ENCODE results near the gene MAD1L1. TPM values are rescaled to one million over a fixed set of nuclear protein-coding genes. Genes with fewer than 3 reads are reported as not detected.
A peak's percentile ranks its signal among the peaks of the same experiment; 100 is the strongest.

MAD1L1 gene
- total and polyA plus RNA-seq, 2 of the 13 experiments (the other 11 are each of a cell fraction or from before 2014, with no cell fraction given), result 17.4 to 64.7 TPM

DNA sequence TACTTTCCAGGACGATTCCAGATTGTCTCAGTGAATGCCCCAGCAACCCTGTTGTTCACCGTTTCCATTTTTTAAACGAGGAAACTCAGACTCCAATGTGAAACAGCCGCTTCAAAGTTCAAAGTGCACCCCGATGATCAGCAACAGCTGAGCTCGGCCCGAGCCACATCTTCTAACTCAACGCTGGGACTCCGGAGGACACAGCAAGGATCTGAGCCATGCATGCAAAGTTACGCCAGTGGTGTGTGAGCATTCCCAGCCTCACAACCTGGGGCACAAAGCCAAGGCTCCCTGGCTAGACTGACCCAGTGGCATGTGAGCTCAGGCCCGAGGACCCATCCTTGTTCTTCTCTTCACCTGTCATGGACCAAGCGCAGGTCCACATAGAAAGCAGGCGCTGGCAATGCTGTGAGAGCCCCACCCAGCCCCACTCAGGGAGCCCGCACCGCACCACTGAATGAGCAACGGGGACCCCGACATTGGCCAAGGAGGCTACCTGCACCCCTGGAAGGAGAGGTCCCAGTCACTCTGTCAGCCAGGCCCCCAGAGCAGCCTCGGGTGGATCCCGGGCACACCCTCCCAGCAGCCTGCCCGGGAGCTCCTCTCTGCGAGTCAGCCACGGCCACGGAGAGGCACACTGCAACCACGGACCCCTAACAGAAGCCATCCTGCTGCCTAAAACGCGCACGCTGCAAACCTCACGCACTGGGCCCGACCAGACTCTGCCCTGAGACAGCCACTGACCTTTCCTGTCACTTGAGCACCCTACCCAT lies 82.9 kb downstream of the MAD1L1 start (continued):
- TF ChIP-seq ZNF687 (CRISPR knock-in tag; IDR thresholded peaks at IDR 0.05) (peak; percentile 61; the same call in 1 of the 2 replicates), ZBTB38 (CRISPR knock-in tag; IDR thresholded peaks at IDR 0.05) (peak; percentile 35; the same call in 1 of the 2 replicates), GATAD2A (CRISPR knock-in tag; IDR thresholded peaks at IDR 0.05) (peak; percentile 33; the same call in 1 of the 2 replicates), KAT7 (CRISPR knock-in tag; IDR thresholded peaks at IDR 0.05; ENCODE audit: borderline replicate concordance) (no peak), NR1H2 (CRISPR knock-in tag; IDR thresholded peaks at IDR 0.05; ENCODE audit: borderline replicate concordance, low read depth) (no peak), ZNF841 (CRISPR knock-in tag; IDR thresholded peaks at IDR 0.05; ENCODE audit: borderline replicate concordance) (no peak), ZSCAN9 (CRISPR knock-in tag; IDR thresholded peaks at IDR 0.05; ENCODE audit: borderline replicate concordance) (no peak), ZNF556 (CRISPR knock-in tag; IDR thresholded peaks at IDR 0.05; ENCODE audit: borderline replicate concordance) (0 out of 2 replicates have a peak, but pooled peaks have one; percentile 48), CBX2 (IDR thresholded peaks at IDR 0.05; ENCODE audit: low read depth, low read length) (no peak), CBX2 (CRISPR knock-in tag; IDR thresholded peaks at IDR 0.05; ENCODE audit: low read depth) (no peak), ELF3 (CRISPR knock-in tag; IDR thresholded peaks at IDR 0.05) (peak; percentile 39; the same call in 1 of the 2 replicates), ZNF205 (CRISPR knock-in tag; IDR thresholded peaks at IDR 0.05) (no peak), ATRX (CRISPR knock-in tag; IDR thresholded peaks at IDR 0.05; ENCODE audit: borderline replicate concordance) (no peak), ZNF317 (CRISPR knock-in tag; IDR thresholded peaks at IDR 0.05) (0 out of 2 replicates have a peak, but pooled peaks have one; percentile 51), ASH2L (IDR thresholded peaks at IDR 0.05; ENCODE audit: insufficient read length, low read depth, low read length) (peak; percentile 29), GATA4 (IDR thresholded peaks at IDR 0.05; ENCODE audit: borderline replicate concordance, low read depth) (no peak), HNF4A (CRISPR knock-in tag; IDR thresholded peaks at IDR 0.05) (peak; percentile 82), KLF15 (CRISPR knock-in tag; IDR thresholded peaks at IDR 0.05; ENCODE audit: borderline replicate concordance) (no peak), ZNF235 (CRISPR knock-in tag; IDR thresholded peaks at IDR 0.05; ENCODE audit: borderline replicate concordance) (no peak), NR2F6 (IDR thresholded peaks at IDR 0.05) (no peak), NR2F6 (CRISPR knock-in tag; IDR thresholded peaks at IDR 0.05) (no peak)
- TF ChIP-seq, protein P1, sequence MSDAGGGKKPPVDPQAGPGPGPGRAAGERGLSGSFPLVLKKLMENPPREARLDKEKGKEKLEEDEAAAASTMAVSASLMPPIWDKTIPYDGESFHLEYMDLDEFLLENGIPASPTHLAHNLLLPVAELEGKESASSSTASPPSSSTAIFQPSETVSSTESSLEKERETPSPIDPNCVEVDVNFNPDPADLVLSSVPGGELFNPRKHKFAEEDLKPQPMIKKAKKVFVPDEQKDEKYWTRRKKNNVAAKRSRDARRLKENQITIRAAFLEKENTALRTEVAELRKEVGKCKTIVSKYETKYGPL (CRISPR knock-in tag; IDR thresholded peaks at IDR 0.05), result no peak
- TF ChIP-seq, protein P2, sequence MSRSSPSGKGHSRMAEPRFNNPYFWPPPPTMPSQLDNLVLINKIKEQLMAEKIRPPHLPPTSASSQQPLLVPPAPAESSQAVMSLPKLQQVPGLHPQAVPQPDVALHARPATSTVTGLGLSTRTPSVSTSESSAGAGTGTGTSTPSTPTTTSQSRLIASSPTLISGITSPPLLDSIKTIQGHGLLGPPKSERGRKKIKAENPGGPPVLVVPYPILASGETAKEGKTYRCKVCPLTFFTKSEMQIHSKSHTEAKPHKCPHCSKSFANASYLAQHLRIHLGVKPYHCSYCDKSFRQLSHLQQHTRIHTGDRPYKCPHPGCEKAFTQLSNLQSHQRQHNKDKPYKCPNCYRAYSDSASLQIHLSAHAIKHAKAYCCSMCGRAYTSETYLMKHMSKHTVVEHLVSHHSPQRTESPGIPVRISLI (CRISPR knock-in tag; IDR thresholded peaks at IDR 0.05; ENCODE audit: borderline replicate concordance), result no peak

All from HepG2 (cell line).